Sigmoid colon (tissue), 4 donors: ENCODE data around the gene SMARCAL1.

ENCODE experiments used
- EP300 ChIP-seq, 4 donors: sonication (generic); formaldehyde crosslinking; IDR thresholded peaks; one replicate each; pipeline ENCODE4 v1.6.1; 2017; ENCODE audit warnings: antibody characterized with exemption in 4 of 4
- POLR2A ChIP-seq, 2 donors: fragments of 450-650 bp; IDR thresholded peaks; one replicate each; pipeline ENCODE4 v1.6.1; 2016; ENCODE audit warnings: antibody characterized with exemption in 2 of 2, mild to moderate bottlenecking in 2 of 2, moderate library complexity in 2 of 2
- POLR2AphosphoS5 ChIP-seq, 4 donors: sonication (generic); formaldehyde crosslinking; IDR thresholded peaks; one replicate each; pipeline ENCODE4 v1.6.1; 2017; ENCODE audit warnings: antibody characterized with exemption in 4 of 4
- TF ChIP-seq, protein P1 (sequence below), 4 experiments: fragments of 450-650 bp in 3 of 4; fragments of 200-600 bp in 1 of 4; IDR thresholded peaks; one replicate each; pipeline ENCODE4 v1.5.1; 2016 to 2019; ENCODE audit warnings: antibody characterized with exemption in 4 of 4, mild to moderate bottlenecking in 3 of 4, moderate library complexity in 2 of 4

DNA sequence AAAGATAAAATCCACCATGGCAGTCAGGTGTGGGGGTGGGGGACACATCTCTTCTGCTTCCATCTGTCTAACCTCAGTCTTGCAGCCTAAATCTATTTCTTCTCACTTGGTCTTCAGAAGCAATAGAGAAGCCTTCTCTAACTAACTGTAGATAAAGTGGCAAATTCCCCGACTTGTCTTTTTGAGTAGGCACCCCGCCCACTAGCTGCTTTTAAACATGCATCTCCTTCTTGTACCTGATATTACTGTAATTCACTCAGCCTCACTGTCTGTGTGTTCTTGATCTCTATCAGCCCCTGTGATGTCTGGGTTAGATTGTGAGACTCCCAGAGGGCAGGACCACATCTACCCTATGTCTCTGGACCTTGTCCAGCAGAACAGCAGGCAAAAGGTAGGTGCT lies 46.8 kb upstream of the SMARCAL1 start:
- TF ChIP-seq POLR2A (IDR thresholded peaks at IDR 0.05) (no peak), EP300 (IDR thresholded peaks at IDR 0.05) (no peak), POLR2AphosphoS5 (IDR thresholded peaks at IDR 0.05) (no peak)
- TF ChIP-seq, protein P1, sequence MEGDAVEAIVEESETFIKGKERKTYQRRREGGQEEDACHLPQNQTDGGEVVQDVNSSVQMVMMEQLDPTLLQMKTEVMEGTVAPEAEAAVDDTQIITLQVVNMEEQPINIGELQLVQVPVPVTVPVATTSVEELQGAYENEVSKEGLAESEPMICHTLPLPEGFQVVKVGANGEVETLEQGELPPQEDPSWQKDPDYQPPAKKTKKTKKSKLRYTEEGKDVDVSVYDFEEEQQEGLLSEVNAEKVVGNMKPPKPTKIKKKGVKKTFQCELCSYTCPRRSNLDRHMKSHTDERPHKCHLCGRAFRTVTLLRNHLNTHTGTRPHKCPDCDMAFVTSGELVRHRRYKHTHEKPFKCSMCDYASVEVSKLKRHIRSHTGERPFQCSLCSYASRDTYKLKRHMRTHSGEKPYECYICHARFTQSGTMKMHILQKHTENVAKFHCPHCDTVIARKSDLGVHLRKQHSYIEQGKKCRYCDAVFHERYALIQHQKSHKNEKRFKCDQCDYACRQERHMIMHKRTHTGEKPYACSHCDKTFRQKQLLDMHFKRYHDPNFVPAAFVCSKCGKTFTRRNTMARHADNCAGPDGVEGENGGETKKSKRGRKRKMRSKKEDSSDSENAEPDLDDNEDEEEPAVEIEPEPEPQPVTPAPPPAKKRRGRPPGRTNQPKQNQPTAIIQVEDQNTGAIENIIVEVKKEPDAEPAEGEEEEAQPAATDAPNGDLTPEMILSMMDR (IDR thresholded peaks at IDR 0.05), result no peak
